Hippocampal formation (tissue), 2 donors: ENCODE measurements around the gene MADCAM1.
A peak's percentile ranks its signal among the peaks of the same experiment; 100 is the strongest.

ENCODE experiments used
- DNase-seq, 2 donors: peaks; one replicate each; lab custom pipeline; 2025; lab: John Stamatoyannopoulos, UW

The MADCAM1 gene

GRCh38 chr19:488505-489417 is 7.5 kb upstream of the MADCAM1 start:
- peak; percentile 90 to 99 for DNase-seq

- no peak for DNase-seq
Measured at GRCh38 chr19:489418-490196, 6.7 kb upstream of the MADCAM1 start.

GRCh38 chr19:491146-491741 is 5.0 kb upstream of the MADCAM1 start:
- DNase-seq, result no peak

GRCh38 chr19:492091-492531 is 4.2 kb upstream of the MADCAM1 start:
- no peak for DNase-seq

- DNase-seq, result no peak
Measured at GRCh38 chr19:493391-494170, 2.7 kb upstream of the MADCAM1 start.

GRCh38 chr19:494171-495080 is 1.9 kb upstream of the MADCAM1 start:
- DNase-seq, result no peak

- DNase-seq, result no peak
Measured at GRCh38 chr19:495081-495401, 1.2 kb upstream of the MADCAM1 start.

GRCh38 chr19:495402-496111 is 729 bp upstream of the MADCAM1 start:
- DNase-seq, result no peak

GRCh38 chr19:496986-497385 is 700 bp downstream of the MADCAM1 start:
- no peak for DNase-seq

GRCh38 chr19:497491-497868 is 1.2 kb downstream of the MADCAM1 start:
- DNase-seq, result no peak

GRCh38 chr19:497869-498510 is 1.7 kb downstream of the MADCAM1 start:
- DNase-seq, result no peak

- no peak for DNase-seq
Measured at GRCh38 chr19:498511-498891, 2.2 kb downstream of the MADCAM1 start.

GRCh38 chr19:498977-499623 is 2.8 kb downstream of the MADCAM1 start:
- no peak for DNase-seq

- DNase-seq, result no peak
Measured at GRCh38 chr19:501646-502045, 5.4 kb downstream of the MADCAM1 start.

GRCh38 chr19:504616-505015 is 8.3 kb downstream of the MADCAM1 start:
- no peak for DNase-seq

GRCh38 chr19:506404-507285 is 10.4 kb downstream of the MADCAM1 start:
- DNase-seq, result peak; percentile 99 to 100

- DNase-seq, result peak; percentile 71 to 83
Measured at GRCh38 chr19:507286-508203, 11.3 kb downstream of the MADCAM1 start, which contains the start of gene TPGS1. Gene TPGS1, plus strand, starts transcription at chr19:507497. Its CDS starts 10 bp downstream, at chr19:507507.
